ENCODE results near the gene HMGB2.

DNA sequence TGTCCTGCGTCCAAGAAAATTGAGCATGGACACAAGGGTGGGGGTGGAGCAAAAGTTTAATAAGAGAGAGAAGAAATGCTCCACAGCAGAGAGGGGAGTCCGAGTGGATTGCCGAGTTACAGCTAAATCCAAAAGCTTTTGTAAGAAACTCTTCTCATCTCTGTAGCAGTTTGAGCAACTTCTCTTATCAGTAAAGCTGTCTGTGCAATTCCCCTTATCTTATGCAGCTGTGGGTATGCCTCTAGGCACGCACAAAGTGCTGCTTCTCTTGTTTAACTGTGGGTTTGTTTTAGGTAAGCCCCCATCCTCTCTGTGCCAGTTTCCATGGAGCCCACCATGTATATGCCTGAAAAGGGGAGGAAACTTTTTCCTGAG lies 44.8 kb downstream of the HMGB2 start:
- TF ChIP-seq CTCF (IDR thresholded peaks at IDR 0.05; ENCODE audit: low read length) (no peak), EZH2 (IDR thresholded peaks at IDR 0.05; ENCODE audit: borderline replicate concordance, low read length) (no peak)

Measured in OCI-LY1 (cell line).